Nephron (organoid): ENCODE results near the gene CLDN1.
A peak's percentile ranks its signal among the peaks of the same experiment; 100 is the strongest.

Experiments
- H3K27ac Mint-ChIP-seq, 3 experiments: 2 replicates each; pipeline ENCODE4 v1.8.0; 2020; ENCODE audit warnings: mixed read lengths in 3 of 3, mild to moderate bottlenecking in 2 of 3, moderate library complexity in 1 of 3
- H3K27me3 Mint-ChIP-seq: 2 replicates; pipeline ENCODE4 v1.8.0; 2021; ENCODE audit warnings: low read depth, mild to moderate bottlenecking, moderate library complexity, mixed read lengths
- H3K36me3 Mint-ChIP-seq: 2 replicates; pipeline ENCODE4 v1.8.0; 2020; ENCODE audit warnings: low read depth, mixed read lengths
- H3K4me1 Mint-ChIP-seq: 2 replicates; pipeline ENCODE4 v1.8.0; 2020; ENCODE audit warnings: mixed read lengths
- H3K4me3 Mint-ChIP-seq, 3 experiments: 2 replicates each; pipeline ENCODE4 v1.8.0; 2020; ENCODE audit warnings: mild to moderate bottlenecking in 3 of 3, mixed read lengths in 3 of 3, moderate library complexity in 2 of 3
- H3K9me3 Mint-ChIP-seq: 2 replicates; pipeline ENCODE4 v1.8.0; 2020; ENCODE audit warnings: mixed read lengths
- CTCF ChIP-seq, 3 experiments: fragments of 200-600 bp; sonication (generic); IDR thresholded peaks; one replicate each; pipeline ENCODE4 v1.5.0; 2021; ENCODE audit warnings: antibody characterized with exemption in 3 of 3; ENCODE audit not compliant: unreplicated experiment in 3 of 3

The CLDN1 gene

GRCh38 chr3:190309414-190309813 is 12.8 kb downstream of the CLDN1 start:
- Mint-ChIP-seq H3K36me3 (no peaks in the 10 kb centered on the region), H3K9me3 (no peaks in the 10 kb centered on the region), H3K4me1 (no peaks in the 10 kb centered on the region), H3K4me3 (no peak overlapping the region), H3K27ac (no peak overlapping the region), H3K27me3 (no peaks in the 10 kb centered on the region)
- TF ChIP-seq CTCF (IDR thresholded peaks at IDR 0.05; ENCODE audit: unreplicated experiment in 3 of 3) = no peak

GRCh38 chr3:190308154-190308553 is 14.1 kb downstream of the CLDN1 start:
- TF ChIP-seq CTCF (IDR thresholded peaks at IDR 0.05; ENCODE audit: unreplicated experiment in 3 of 3) = no peak
- H3K27me3 Mint-ChIP-seq = no peaks in the 10 kb centered on the region
- H3K4me3 Mint-ChIP-seq = no peak overlapping the region
- H3K36me3 Mint-ChIP-seq = no peaks in the 10 kb centered on the region
- H3K27ac Mint-ChIP-seq = no peak overlapping the region
- H3K9me3 Mint-ChIP-seq = no peaks in the 10 kb centered on the region
- no peaks in the 10 kb centered on the region for H3K4me1 Mint-ChIP-seq

- no peaks in the 10 kb centered on the region for H3K27me3 Mint-ChIP-seq
- no peak overlapping the region for H3K4me3 Mint-ChIP-seq
- no peaks in the 10 kb centered on the region for H3K4me1 Mint-ChIP-seq
- no peaks in the 10 kb centered on the region for H3K9me3 Mint-ChIP-seq
- no peaks in the 10 kb centered on the region for H3K36me3 Mint-ChIP-seq
- H3K27ac Mint-ChIP-seq = peak overlapping the region in 1 of 3 experiments; percentile 8
- TF ChIP-seq CTCF (IDR thresholded peaks at IDR 0.05; ENCODE audit: unreplicated experiment in 3 of 3) = no peak
Measured at GRCh38 chr3:190307164-190307545, 15.1 kb downstream of the CLDN1 start.

- Mint-ChIP-seq H3K27ac (peak overlapping the region in 1 of 3 experiments; percentile 8), H3K36me3 (no peaks in the 10 kb centered on the region), H3K27me3 (no peaks in the 10 kb centered on the region), H3K4me1 (no peaks in the 10 kb centered on the region), H3K4me3 (no peak overlapping the region), H3K9me3 (no peaks in the 10 kb centered on the region)
- no peak for TF ChIP-seq CTCF (IDR thresholded peaks at IDR 0.05; ENCODE audit: unreplicated experiment in 3 of 3)
Measured at GRCh38 chr3:190306513-190307163, 15.6 kb downstream of the CLDN1 start.

GRCh38 chr3:190306026-190306425 is 16.2 kb downstream of the CLDN1 start:
- no peak overlapping the region for H3K27ac Mint-ChIP-seq
- TF ChIP-seq CTCF (IDR thresholded peaks at IDR 0.05; ENCODE audit: unreplicated experiment in 3 of 3) = no peak
- H3K4me3 Mint-ChIP-seq = no peak overlapping the region
- no peaks in the 10 kb centered on the region for H3K4me1 Mint-ChIP-seq
- H3K36me3 Mint-ChIP-seq = no peaks in the 10 kb centered on the region
- H3K9me3 Mint-ChIP-seq = no peaks in the 10 kb centered on the region
- H3K27me3 Mint-ChIP-seq = no peaks in the 10 kb centered on the region

GRCh38 chr3:190305406-190305805 is 16.8 kb downstream of the CLDN1 start:
- H3K9me3 Mint-ChIP-seq = no peaks in the 10 kb centered on the region
- no peak overlapping the region for H3K27ac Mint-ChIP-seq
- no peaks in the 10 kb centered on the region for H3K27me3 Mint-ChIP-seq
- no peak for TF ChIP-seq CTCF (IDR thresholded peaks at IDR 0.05; ENCODE audit: unreplicated experiment in 3 of 3)
- no peak overlapping the region for H3K4me3 Mint-ChIP-seq
- H3K4me1 Mint-ChIP-seq = no peaks in the 10 kb centered on the region
- H3K36me3 Mint-ChIP-seq = no peaks in the 10 kb centered on the region
